GM21786 (cell line): ENCODE results near the gene MAST3.
A peak's percentile ranks its signal among the peaks of the same experiment; 100 is the strongest.

Experiments used
- ATAC-seq: cut with Tn5 transposase; IDR thresholded peaks from one replicate; pipeline ENCODE4 v1.9.1; 2021; ENCODE audit not compliant: unreplicated experiment

MAST3 gene

DNA sequence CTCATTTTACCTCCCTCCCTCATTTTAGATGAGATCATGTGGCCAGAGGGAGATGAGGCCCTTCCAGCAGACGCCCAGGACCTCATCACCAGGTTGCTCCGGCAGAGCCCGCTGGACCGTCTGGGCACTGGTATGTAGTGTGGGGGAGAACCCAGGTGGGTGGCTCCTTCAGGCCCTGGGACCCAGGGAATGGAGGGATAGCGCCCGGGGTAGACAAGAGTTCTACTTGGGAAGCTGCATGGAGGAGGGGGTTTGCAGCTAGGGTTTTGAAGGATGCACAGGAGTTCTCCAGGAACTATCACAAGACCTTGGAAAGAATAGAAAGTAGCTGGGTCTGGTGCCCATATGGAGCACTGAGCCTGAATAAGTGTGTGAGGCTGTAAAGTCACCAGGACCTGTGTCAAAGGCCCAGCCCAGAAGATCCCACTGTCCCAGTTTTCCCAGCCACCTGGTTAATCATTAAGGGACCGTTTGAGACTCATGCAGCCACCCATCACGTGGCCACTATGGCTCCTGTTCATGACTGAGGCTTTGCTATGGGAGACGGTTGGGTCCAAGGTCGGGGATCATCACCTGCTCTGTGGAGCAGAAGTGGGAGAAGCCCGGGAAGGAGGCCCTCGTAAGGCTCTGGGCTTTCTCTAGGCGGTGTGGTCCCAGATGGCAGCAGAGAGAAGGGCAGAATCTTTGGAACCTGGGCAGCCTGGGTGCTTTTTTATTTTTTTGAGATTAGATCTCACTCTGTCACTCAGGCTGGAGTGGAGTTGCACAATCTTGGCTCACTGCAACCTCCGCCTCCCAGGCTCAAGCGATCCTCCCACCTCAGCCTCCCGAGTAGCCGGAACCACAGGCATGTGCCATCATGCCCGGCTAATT is 38.4 kb downstream of the MAST3 start:
- no peak for ATAC-seq

DNA sequence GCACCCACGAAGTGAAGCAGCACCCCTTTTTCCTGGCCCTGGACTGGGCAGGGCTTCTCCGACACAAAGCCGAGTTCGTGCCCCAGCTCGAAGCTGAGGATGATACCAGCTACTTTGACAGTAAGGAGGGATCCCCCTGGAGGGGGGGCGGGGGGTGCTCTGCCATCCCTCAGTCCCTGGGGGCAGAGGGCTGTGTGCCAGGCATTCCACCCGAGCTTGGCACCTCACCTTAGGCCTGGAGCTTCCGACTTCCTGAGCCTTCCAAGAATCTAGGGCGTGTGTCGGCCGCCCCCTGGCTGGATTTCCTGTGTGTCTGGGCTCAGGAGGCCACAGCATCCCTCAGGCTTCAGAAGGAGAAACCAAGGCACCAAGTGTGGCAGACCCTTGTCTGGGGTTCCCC is 39.7 kb downstream of the MAST3 start:
- ATAC-seq = no peak

DNA sequence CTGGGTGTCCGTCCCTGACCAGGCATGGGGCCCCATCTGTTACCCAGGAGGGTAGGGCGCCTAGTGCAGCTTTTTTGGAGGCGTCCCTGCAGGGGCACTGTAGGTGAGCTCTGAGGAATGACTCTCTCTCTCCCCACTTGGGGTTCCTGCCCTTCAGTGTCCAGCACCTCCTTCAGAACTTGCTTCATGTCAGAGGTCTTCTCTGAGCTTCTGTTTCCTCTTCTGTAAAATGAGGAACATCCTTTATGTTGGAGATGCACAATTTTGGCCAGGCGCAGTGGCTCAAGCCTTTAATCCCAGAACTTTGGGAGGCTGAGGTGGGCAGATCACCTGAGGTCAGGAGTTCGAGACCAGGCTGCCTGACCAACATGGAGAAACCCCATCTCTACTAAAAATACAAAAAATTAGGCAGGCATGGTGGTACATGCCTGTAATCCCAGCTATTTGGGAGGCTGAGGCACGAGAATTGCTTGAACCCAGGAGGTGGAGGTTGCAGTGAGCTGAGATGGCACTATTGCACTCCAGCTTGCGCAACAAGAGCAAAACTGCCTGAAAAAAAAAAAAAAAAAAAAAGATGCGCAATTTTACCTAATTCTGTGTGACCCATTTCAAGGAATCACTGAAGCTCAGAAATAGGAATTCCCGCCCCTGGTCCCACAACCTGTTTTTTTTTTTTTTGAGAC is 40.2 kb downstream of the MAST3 start:
- no peak for ATAC-seq

DNA sequence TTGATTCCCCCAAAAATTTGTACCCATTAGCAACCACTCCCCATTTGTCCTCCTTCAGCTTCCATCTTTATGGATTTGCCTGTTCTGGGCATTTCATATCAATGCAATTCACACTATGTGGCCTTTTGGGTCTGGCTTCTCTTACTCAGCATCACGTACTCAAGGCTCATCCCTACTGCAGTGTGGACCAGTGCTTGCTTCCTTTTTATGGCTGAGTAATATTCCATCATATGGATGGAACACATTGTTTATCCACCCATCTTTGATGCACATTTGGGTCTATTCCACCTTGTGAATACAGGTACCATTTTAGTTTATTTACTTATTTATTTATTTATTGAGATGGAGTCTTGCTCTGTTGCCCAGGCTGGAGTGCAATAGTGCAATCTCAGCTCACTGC is 42.9 kb downstream of the MAST3 start:
- no peak for ATAC-seq

DNA sequence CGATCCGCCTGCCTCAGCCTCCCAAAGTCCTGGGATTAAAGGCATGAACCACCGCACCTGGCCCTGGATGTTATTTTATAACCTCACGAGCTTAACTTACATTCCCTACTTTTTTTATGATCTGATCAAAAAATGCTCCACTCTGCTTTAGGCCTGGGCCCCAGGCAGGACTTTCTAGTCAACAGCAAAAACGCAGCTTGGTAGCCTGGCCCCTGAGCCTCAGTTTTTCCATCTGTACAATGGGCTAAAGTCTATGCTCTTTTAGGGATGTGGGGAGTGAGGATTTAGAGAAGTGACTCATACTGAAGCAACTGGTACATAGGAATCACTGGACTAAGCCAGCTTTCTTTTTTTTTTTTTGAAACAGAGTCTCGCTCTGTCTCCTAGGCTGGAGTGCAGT is 43.5 kb downstream of the MAST3 start:
- ATAC-seq = no peak

DNA sequence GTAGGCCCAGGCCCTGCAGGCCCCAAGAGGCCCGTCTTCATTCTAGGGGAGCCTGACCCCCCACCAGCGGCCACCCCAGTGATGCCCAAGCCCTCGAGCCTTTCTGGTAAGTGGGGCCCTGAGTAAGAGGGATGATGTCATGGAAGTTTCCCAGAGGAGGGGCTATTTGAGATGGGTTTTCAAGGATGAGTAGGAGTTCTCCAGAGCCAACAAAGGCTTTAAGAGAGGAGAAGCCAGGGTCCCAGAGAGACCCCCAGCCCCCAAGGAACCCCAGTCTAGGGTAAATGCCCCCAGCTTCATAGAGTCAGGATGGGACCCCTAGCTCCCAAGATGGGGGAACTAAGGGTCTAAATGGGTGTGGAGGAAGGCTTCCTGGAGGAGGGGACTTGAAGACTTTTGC is 46.3 kb downstream of the MAST3 start:
- ATAC-seq = no peak

DNA sequence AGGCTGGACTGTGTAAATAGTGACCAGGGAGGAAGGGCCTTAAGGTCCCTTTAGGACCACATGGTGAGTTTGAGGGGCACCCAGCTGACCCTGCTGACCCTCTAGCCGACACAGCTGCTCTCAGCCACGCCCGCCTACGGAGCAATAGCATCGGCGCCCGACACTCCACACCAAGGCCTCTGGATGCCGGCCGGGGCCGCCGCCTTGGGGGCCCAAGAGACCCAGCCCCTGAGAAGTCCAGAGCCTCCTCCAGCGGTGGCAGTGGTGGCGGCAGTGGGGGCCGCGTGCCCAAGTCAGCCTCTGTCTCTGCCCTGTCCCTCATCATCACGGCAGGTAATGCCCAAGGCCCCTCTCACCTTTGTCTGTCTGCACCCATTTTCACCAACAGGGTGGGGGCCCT is 46.8 kb downstream of the MAST3 start:
- no peak for ATAC-seq

DNA sequence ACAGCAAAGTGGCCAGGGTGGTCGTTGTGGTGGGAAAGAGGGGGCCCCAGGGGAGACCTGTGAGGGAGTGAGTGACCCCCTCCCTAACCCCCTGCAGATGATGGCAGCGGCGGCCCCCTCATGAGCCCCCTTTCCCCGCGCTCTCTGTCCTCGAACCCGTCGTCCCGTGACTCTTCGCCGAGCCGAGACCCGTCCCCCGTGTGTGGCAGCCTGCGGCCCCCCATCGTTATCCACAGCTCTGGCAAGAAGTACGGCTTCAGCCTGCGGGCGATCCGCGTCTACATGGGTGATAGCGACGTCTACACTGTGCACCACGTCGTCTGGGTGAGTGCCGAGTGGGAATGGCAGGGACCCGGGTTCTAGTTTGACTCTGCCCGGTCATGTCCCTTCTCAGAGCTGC is 47.3 kb downstream of the MAST3 start:
- ATAC-seq = no peak

DNA sequence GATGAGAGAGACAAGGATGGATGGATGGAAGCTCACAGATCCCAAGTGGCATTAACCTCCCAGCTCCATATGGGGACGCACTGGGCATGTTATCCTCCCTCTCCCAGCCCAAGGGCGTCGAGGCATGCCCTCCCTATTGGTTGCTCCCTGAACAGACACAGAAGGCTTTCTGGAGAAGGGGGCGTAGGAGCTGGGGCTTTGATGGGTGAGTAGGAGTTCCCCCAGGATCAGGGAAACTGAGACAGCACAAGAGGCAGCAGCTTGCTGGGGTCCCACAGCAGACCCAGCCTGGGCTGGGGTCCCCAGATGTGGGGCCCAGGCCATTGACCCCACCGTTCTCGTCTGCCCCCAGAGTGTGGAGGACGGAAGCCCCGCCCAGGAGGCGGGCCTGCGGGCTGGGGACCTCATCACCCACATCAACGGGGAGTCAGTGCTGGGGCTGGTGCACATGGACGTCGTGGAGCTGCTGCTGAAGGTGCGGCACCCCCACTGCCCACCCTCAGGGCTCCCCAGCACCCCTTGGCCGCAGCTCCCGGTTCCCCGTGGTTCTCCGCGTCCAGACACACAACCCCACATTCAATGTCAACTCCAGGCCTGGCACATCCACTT is 47.9 kb downstream of the MAST3 start:
- ATAC-seq = no peak

DNA sequence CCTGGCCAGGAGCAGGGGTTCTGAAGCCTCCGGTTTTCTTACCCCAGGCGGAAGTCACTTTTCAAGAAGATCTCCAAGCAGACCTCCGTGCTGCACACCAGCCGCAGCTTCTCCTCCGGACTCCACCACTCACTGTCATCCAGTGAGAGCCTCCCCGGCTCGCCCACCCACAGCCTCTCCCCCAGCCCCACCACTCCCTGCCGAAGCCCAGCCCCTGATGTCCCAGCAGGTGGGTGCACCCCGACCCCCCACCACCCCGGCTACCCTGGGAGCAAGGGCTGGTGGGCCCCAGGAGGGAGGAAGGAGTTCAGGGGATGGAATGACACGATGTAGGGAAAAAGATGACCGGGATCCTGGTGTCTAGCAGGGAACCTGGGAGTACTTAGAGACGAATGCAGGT is 49.8 kb downstream of the MAST3 start:
- ATAC-seq = no peak

DNA sequence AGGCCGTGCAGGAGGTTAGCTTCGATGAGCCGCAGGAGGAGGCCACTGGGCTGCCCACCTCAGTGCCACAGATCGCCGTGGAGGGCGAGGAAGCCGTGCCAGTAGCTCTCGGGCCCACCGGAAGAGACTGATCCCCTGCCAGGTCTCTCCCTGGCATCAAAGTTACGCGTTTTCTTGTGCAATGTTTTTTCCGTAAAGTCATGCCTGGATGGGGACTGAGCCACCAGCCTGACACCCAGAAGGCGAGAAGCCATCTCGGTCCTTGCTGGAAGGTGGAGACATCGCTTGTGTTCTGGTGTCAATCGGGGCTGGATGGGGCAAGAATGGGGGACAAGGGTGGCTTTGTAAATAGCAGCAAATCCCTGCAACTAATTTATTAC is 52.0 kb downstream of the MAST3 start:
- no peak for ATAC-seq

DNA sequence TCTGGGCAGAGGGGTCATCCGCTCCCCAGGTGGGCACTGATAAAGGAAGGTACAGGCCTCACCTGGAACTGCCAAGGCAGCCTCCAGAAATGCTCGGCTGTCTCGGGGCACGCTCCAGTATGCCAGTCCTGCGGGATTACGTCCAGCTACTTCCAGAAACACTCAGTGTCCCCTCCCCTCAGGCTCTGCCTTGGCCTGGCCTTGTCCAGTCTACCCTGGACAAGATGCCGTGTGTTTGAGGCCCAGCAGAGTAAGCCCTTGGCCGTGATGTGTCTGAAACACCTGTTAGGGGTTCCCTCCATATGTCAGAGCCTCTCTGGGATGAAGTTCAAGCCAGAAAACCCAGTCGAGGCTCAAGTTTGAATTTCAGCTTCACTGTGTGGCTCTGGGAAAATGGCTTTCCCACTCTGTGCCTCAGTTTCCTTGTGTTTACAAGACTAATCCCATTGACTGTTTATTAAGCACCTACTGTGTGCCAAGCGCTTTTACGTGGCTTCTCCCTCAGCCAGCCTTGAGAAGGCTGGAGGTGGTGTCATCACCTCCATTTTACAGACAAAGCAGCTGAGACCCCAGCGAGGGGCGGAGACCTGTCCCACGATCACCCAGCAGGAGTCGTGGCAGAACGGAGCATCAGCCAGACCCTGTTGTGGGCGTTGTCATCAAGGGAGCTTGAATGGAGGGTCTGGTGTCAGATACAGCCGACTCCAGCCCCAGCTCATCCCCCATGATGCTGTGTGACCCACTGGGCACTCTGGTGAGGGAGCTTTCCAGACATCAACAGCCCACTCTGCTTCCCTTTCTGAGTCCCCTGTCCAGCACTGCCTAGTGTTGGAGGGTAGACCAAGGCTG is 53.4 kb downstream of the MAST3 start:
- no peak for ATAC-seq

DNA sequence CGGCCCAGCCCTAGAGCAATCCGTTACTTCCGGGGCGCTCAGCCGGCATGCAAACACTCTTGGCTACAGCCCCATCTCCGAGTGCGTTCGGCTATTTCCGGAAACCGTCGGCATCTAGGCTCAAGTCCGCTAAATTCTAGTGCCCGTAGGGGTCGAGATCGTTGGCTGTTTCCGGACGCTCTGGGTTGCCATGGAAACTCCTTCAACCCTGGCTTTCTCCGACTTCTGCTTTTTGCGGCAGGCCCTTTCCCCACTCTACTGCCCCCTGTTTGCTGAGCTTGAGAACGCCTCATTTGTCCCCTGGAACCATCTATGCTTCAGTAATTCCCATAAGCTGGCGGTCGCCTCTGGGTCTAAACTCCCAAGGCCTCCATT is 54.9 kb downstream of the MAST3 start:
- ATAC-seq = peak; percentile 70

DNA sequence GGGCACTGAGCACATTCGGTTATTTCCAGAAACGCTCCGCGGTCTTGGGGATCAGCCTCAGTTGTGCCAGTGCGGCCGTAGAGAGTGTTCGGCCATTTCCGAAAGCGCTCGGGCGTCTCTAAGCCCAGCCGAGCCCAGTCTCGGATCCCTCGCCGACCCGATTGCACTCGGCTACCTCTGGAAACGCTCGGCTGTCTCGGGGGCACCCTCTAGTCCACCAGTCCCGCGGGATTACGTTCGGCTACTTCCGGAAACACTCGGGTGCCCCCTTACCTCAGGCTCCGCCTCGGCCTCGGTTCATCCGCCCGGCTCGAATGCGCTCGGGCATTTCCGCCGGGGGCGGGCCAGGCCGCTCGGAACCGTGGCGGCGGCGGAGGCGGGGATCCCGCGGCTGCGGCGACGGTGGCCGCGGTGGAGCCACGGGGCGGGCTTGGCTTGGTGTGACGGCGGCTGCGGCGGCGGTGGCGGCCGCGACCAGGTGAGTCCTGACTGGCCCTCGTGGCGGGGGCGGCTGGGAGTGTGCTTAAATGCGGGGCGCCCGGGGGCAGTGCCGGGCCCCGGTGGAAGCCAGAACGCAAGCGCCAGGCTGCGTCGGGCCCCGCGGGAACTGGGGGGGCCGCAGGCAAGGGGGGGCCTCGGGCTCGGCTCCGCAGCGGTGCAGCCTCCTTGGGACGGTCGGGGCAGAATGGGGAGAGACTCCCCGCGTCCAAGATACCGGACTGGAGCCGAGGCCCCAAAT is 55.4 kb downstream of the MAST3 start, which contains the start of gene PIK3R2:
TSS of gene PIK3R2 (plus strand) at position 347 of the 739 bp plus-strand sequence. CDS start 2,717 bp downstream, outside the sequence.
- ATAC-seq = peak; percentile 70

DNA sequence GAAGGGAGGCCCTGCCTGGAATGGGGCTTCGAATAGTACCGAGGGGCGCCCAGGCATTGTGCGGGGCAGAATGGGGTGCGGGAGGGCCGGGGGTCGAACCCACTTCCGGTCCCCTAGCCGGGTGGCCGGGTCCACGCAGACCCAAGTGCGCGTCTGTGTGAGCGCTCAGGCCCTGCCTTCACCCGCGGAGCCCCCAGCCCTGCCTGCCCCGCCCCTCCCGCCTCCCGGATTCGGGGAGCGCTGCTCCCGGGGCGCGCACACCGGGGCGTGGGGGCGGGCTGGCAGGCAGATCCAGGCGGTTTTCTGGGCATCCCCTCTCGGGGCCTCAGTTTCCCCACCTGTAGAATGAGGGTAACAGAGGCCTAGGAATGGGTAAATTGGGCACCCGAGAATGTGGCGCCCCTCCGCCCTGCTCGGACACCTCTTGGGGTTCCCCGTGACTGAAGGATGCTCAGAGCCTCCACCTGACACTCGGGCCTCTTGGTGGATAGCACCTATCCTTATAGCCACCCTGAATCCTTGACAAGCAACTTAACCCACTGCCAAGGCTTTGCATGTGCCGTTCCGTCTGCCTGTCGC is 56.1 kb downstream of the MAST3 start:
- ATAC-seq = no peak

DNA sequence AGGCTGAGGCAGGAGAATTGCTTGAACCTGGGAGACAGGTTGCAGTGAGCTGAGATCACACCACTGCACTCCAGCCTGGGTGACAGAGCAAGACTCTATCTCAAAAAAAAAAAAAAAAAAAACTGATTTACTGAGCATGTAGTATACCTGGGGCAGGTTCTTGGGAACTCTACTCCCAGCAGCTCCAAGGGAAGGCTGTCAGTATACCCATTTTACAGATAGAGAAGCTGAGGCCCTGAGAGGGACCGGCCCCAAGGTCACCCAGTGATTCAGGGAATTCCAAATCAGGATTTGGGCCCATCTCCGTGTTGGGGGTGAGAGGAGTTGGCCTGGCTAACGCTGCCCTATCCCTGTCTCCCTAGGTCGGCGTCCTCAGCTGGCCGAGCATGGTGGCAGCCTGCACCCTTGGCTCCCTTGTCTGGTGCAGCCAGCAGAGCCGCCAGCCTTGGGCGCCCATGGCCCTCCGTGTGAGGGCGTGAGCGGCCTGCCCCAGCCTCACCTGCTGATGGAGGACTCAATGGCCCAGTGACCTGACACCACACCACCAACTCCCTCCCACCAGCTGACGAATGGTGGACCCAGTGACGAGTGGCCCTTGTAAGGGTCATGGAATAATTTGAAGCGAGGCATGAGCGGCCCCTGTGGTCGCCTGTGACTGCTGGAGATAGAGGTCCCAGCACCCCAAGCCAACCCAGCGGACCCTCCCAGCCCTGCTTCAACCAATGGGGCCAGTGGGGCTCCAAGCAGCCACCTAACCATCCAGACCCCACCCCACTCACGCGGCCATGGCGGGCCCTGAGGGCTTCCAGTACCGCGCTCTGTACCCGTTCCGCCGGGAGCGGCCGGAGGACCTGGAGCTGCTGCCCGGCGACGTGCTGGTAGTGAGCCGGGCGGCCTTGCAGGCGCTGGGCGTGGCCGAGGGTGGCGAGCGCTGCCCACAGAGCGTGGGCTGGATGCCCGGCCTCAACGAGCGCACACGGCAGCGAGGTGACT is 57.8 kb downstream of the MAST3 start:
- ATAC-seq = no peak

DNA sequence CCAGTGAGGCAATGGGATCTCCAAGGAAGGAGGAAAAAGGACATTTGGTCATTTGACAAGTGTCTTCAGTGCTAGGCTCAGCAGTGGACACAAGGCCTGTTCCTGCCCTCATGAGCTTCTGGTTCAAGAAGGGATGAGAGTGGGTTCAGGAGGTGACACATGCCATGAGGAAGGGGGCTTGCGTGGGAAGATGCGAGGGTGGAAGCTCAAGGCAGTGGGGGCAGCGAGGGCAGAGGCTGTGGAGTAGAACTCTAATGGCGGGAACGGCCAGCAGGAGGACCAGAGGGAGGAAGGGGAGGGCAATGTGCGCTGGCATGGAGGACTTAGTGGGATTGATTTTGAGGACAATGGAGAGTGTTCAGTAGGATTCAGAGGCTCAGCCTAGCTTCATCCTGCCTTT is 58.7 kb downstream of the MAST3 start:
- no peak for ATAC-seq

DNA sequence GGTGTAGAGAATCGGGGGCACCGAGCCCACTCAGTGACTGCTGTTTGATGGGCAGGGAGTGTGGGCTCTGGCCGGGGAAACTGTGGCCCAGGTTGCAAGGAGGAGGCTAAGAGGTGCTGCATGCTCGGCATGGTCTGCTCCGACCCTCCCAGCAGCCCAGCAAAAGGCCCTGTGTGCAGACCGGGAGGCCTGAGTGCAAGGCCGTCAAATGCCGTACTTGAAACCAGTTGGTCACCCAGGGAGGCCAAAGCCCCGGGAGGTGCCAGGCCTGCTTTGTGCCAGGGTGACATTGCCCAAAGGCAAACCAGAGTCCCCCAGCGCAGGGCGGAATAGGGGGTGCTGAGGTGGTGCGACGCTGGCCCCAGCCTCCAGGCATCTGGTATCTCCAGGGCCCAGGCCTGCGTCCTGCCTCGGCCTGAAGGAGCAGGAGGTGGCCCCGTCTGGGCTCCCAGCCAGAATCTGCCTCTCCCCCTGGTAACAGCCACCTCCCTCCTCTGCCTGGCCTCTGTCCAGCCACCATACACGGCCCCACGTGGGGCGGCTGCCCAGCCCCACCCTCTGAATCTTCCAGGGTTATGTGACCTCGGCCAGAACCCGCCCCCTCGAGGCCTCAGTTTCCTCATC is 59.4 kb downstream of the MAST3 start:
- ATAC-seq = no peak
